SK-N-SH (cell line): ENCODE measurements around the gene TM7SF2. TPM values are rescaled to one million over a fixed set of nuclear protein-coding genes. Genes with fewer than 3 reads are reported as not detected.

Experiments
- CTCF ChIA-PET: fragments of 300-600, 350-600 bp; formaldehyde crosslinking; extraction: SDS; loops from one replicate; lab custom pipeline; 2021; lab: Yijun Ruan, JAX
- POLR2A ChIA-PET: fragments of 350-600 bp; sonication (Branson Sonifier 250); formaldehyde crosslinking; extraction: SDS; loops from one replicate; lab custom pipeline; 2020; ENCODE audit warnings: antibody characterized with exemption, inconsistent platforms; lab: Yijun Ruan, JAX
- DNase-seq: peaks from one replicate; pipeline ENCODE4 v3.0.0; 2012
- H2AFZ ChIP-seq: fragments of 200-600 bp; sonication (generic); 2 replicates; pipeline ENCODE4 v1.8.1; 2016; ENCODE audit warnings: antibody characterized with exemption, mild to moderate bottlenecking, low read depth
- H3F3A ChIP-seq: fragments of 200-600 bp; sonication (generic); replicated peaks from 2 replicates; pipeline ENCODE3; 2016; ENCODE audit warnings: antibody characterized with exemption, mild to moderate bottlenecking; ENCODE audit not compliant: insufficient read depth
- H3K27ac ChIP-seq, 2 experiments: fragments of 200-500 bp in 1 of 2; fragments of 200-600 bp in 1 of 2; sonication (Bioruptor generic) in 1 of 2; sonication (generic), shearing (Covaris generic) in 1 of 2; 2 replicates each; pipeline versions ENCODE4 v1.5.1 to v1.6.1; 2014 to 2016; ENCODE audit warnings: low read depth in 2 of 2, inconsistent platforms in 1 of 2, low read length in 1 of 2, mild to moderate bottlenecking in 1 of 2, mixed read lengths in 1 of 2
- H3K27me3 ChIP-seq: fragments of 200-600 bp; sonication (generic), shearing (Covaris generic); 2 replicates; pipeline ENCODE4 v1.6.1; 2016; ENCODE audit warnings: mixed run types; ENCODE audit not compliant: insufficient read depth
- H3K36me3 ChIP-seq, 2 experiments: fragments of 200-500 bp in 1 of 2; fragments of 200-600 bp in 1 of 2; sonication (Bioruptor generic) in 1 of 2; sonication (generic) in 1 of 2; replicated peaks in 1 of 2; 2 replicates each; pipeline versions ENCODE3 to v1.5.1; 2014 to 2016; ENCODE audit warnings: low read length in 1 of 2, mild to moderate bottlenecking in 1 of 2; ENCODE audit not compliant: insufficient read depth in 2 of 2, control insufficient read depth in 1 of 2
- H3K4me1 ChIP-seq, 2 experiments: fragments of 200-500 bp in 1 of 2; fragments of 200-600 bp in 1 of 2; sonication (Bioruptor generic) in 1 of 2; sonication (generic), shearing (Covaris generic) in 1 of 2; 2 replicates each; pipeline versions ENCODE4 v1.5.1 to v1.6.1; 2014 to 2016; ENCODE audit warnings: low read depth in 1 of 2, low read length in 1 of 2, mixed run types in 1 of 2; ENCODE audit not compliant: insufficient read depth in 2 of 2, control insufficient read depth in 1 of 2
- H3K4me2 ChIP-seq: fragments of 200-600 bp; sonication (generic), shearing (Covaris generic); 2 replicates; pipeline ENCODE4 v1.6.1; 2017; ENCODE audit warnings: mixed run types
- H3K4me3 ChIP-seq, 2 experiments: fragments of 200-500 bp in 1 of 2; fragments of 200-600 bp in 1 of 2; sonication (Bioruptor generic) in 1 of 2; sonication (generic), shearing (Covaris generic) in 1 of 2; 2 replicates each; pipeline versions ENCODE4 v1.5.1 to v1.8.1; 2014 to 2016; ENCODE audit warnings: low read depth in 2 of 2, inconsistent platforms in 1 of 2, low read length in 1 of 2, mild to moderate bottlenecking in 1 of 2, mixed read lengths in 1 of 2, moderate library complexity in 1 of 2
- H3K79me2 ChIP-seq: fragments of 200-600 bp; sonication (generic); 2 replicates; pipeline ENCODE4 v1.8.1; 2017; ENCODE audit warnings: mild to moderate bottlenecking; ENCODE audit not compliant: insufficient read depth
- H3K9ac ChIP-seq: fragments of 200-600 bp; sonication (generic); 2 replicates; pipeline ENCODE4 v1.6.1; 2017; ENCODE audit warnings: mixed run types
- H3K9me2 ChIP-seq: fragments of 200-600 bp; sonication (generic); 2 replicates; pipeline ENCODE4 v1.6.1; 2017; ENCODE audit warnings: mixed run types
- H3K9me3 ChIP-seq: fragments of 200-600 bp; sonication (generic); 2 replicates; pipeline ENCODE4 v1.6.1; 2017; ENCODE audit warnings: mixed run types, mild to moderate bottlenecking, moderate library complexity
- H4K20me1 ChIP-seq: fragments of 200-600 bp; sonication (generic); 2 replicates; pipeline ENCODE4 v1.6.1; 2017; ENCODE audit warnings: mild to moderate bottlenecking, mixed run types; ENCODE audit not compliant: insufficient read depth
- CHD2 ChIP-seq: fragments of 150-350 bp; IDR thresholded peaks from 2 replicates; pipeline ENCODE4 v1.6.1; 2018; ENCODE audit warnings: low read length; ENCODE audit not compliant: partially characterized antibody
- EP300 ChIP-seq, 2 experiments: IDR thresholded peaks; 2 replicates each; pipeline versions ENCODE4 v1.4.0 to v1.6.1; 2012; ENCODE audit warnings: borderline replicate concordance in 1 of 2, low read depth in 1 of 2, low read length in 1 of 2
- FOSL2 ChIP-seq: IDR thresholded peaks from 2 replicates; pipeline ENCODE4 v1.4.0; 2012; ENCODE audit warnings: low read depth, mild to moderate bottlenecking, moderate library complexity, borderline replicate concordance
- GABPA ChIP-seq: IDR thresholded peaks from 2 replicates; pipeline ENCODE4 v1.4.0; 2012; ENCODE audit warnings: low read depth, mild to moderate bottlenecking
- GATA2 ChIP-seq: sonication (generic); formaldehyde crosslinking; IDR thresholded peaks from 2 replicates; pipeline ENCODE4 v1.5.0; 2020; ENCODE audit warnings: mild to moderate bottlenecking, missing genetic modification reagents
- MAX ChIP-seq: IDR thresholded peaks from 2 replicates; pipeline ENCODE4 v1.4.0; 2012; ENCODE audit warnings: low read depth
- NRF1 ChIP-seq: IDR thresholded peaks from 2 replicates; pipeline ENCODE4 v1.6.1; 2012; ENCODE audit warnings: low read depth, mild to moderate bottlenecking, low read length
- RAD21 ChIP-seq: IDR thresholded peaks from 2 replicates; pipeline ENCODE4 v1.6.1; 2012; ENCODE audit warnings: mild to moderate bottlenecking, low read length
- SMC3 ChIP-seq: IDR thresholded peaks from 2 replicates; pipeline ENCODE4 v1.6.1; 2012; ENCODE audit warnings: low read depth, low read length, improper control_type of control experiment
- TAF1 ChIP-seq: IDR thresholded peaks from 2 replicates; pipeline ENCODE4 v1.6.1; 2012; ENCODE audit warnings: low read depth, mild to moderate bottlenecking, low read length, moderate library complexity, borderline replicate concordance
- TCF12 ChIP-seq: IDR thresholded peaks from 2 replicates; pipeline ENCODE4 v1.4.0; 2012
- YY1 ChIP-seq: IDR thresholded peaks from 2 replicates; pipeline ENCODE4 v1.4.0; 2012; ENCODE audit warnings: low read depth, mild to moderate bottlenecking
- ZBTB33 ChIP-seq: IDR thresholded peaks from 2 replicates; pipeline ENCODE4 v1.4.0; 2012; ENCODE audit warnings: low read depth, borderline replicate concordance
- WGBS: methylation state at CpG from one replicate; pipeline ENCODE4 v1.1.6; 2017; ENCODE audit warnings: low lambda C conversion rate; 5-methylcytosine and 5-hydroxymethylcytosine counted together
- polyA plus RNA-seq, 3 experiments: library from polyadenylated mRNA; depleted of rRNA; stranded (reverse); fragments of >200 nt; gene quantifications; 2 replicates each; pipeline ENCODE4 v1.2.3, GENCODE V29; 2012
- TF ChIP-seq, protein P1 (sequence below): fragments of 150-350 bp; IDR thresholded peaks from 2 replicates; pipeline ENCODE4 v1.6.1; 2016; ENCODE audit warnings: mild to moderate bottlenecking, low read depth, low read length
- TF ChIP-seq, protein P2 (sequence below): IDR thresholded peaks from 2 replicates; pipeline ENCODE4; 2012

Gene TM7SF2
- polyA plus RNA-seq, 1 of the 3 experiments (the other 2 are of a cell fraction) = 87.8 TPM

DNA sequence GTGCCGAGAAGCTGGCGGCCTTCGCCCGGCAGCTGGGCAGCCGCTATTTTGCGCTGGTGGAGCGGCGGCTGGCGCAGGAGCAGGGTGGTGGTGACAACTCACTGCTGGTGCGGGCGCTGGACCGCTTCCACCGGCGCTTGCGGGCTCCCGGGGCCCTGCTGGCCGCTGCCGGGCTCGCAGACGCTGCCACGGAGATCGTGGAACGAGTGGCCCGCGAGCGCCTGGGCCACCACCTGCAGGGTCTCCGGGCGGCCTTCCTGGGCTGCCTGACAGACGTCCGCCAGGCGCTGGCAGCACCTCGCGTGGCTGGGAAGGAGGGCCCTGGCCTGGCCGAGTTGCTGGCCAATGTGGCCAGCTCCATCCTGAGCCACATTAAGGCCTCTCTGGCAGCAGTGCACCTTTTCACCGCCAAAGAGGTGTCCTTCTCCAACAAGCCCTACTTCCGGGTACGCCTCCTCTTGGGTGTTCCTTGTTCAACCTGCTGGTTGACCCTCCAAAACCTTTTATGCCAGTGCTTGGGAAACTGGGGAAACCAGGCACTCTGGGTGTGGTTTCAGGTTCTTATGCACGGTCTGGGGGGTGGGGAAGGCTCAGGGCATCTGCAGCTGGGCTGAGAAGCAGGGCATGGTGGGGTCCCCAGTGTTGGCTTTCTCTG is 3.1 kb upstream of the TM7SF2 start:
- H3K4me2 ChIP-seq = no peak overlapping the region
- no peak overlapping the region for H3K27ac ChIP-seq
- H3K4me3 ChIP-seq = no peak overlapping the region
- H3K9me3 ChIP-seq = no peaks in the 10 kb centered on the region
- POLR2A ChIA-PET = interaction anchor here (0.6 kb wide), 1 partner anchor 13 kb away, joined by 3 read pairs; the partner anchor contains the start of genes FAU and MRPL49
- peaks cover 13% of the 10 kb centered on the region for H3F3A ChIP-seq
- WGBS = 96% methylated on average over 33 of the region's 38 CpGs
- no peaks in the 10 kb centered on the region for H3K9me2 ChIP-seq
- no peak overlapping the region for H3K9ac ChIP-seq
- H3K27me3 ChIP-seq = no peaks in the 10 kb centered on the region
- no peak for DNase-seq
- H2AFZ ChIP-seq = no peak overlapping the region
- CTCF ChIA-PET = interaction anchor here (0.8 to 6.1 kb wide), 8 partner anchors 9 to 804 kb away, joined by 3 to 46 read pairs (median 4); partner anchors contain the start of genes CAPN1, FAU, MRPL49 and ZNHIT2
- no peak for TF ChIP-seq GABPA
- no peak for TF ChIP-seq YY1
- TF ChIP-seq ZBTB33 = no peak
- TF ChIP-seq FOSL2 = no peak
- TF ChIP-seq NRF1 = no peak
- TF ChIP-seq TCF12 = no peak
- TF ChIP-seq SMC3 = no peak
- TF ChIP-seq TAF1 = no peak
- TF ChIP-seq EP300 (IDR thresholded peaks at IDR 0.05; ENCODE audit: borderline replicate concordance in 1 of 2, low read depth in 1 of 2, low read length in 1 of 2) = no peak
- TF ChIP-seq RAD21 = no peak
- TF ChIP-seq, all 33 proteins: peak for 0
- Histone ChIP-seq H3K79me2 (peaks cover 27% of the 10 kb centered on the region; the same call in 1 of the 2 replicates), H4K20me1 (peaks cover 6% of the 10 kb centered on the region; the same call in 1 of the 2 replicates), H3K4me1 (peaks cover 8 to 20% of the 10 kb centered on the region in 2 experiments; a peak in 3 of 4 replicates), H3K36me3 (peaks cover 2 to 20% of the 10 kb centered on the region in 2 experiments)

DNA sequence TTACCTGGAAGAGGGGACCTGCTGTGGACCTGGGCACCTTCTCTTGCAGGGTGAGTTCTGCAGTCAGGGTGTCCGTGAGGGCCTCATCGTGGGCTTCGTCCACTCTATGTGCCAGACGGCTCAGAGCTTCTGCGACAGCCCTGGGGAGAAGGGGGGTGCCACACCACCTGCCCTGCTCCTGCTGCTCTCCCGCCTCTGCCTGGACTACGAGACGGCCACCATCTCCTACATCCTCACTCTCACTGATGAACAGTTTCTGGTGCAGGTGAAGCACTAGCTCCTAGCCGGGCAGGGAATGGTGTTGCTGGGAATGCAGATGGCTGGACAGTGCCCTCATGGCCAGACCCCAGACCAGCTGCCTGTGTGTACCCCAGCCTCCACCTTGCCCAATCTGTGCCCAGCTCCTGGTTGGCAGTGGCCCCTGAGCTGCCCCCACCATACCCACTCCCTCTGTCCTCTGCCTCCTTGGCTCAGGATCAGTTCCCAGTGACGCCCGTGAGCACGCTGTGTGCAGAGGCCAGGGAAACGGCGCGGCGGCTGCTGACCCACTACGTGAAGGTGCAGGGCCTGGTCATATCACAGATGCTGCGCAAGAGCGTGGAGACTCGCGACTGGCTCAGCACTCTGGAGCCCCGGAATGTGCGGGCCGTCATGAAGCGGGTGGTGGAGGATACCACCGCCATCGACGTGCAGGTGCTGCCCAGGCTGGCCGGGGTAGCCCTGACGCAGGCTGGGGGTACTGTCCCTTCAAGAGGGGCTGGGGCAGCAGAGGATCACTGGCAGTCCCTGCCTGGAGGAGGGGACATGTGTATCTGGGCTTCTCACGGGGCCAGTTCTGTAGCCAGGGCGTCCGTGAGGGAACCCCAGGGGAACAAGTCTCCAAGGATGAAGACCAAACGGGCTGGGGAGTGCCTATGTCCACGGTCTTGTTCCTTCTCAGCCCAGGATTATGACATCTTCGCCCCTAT is 2.2 kb upstream of the TM7SF2 start:
- CTCF ChIA-PET = interaction anchor here (0.6 to 6.1 kb wide), 30 partner anchors 8 to 805 kb away, joined by 3 to 150 read pairs (median 5); partner anchors contain the start of genes ARL2, CAPN1, CDCA5 and FAU
- POLR2A ChIA-PET = interaction anchor here (0.6 to 4.1 kb wide), 5 partner anchors 10 to 69 kb away, joined by 3 to 27 read pairs (median 8); partner anchors contain the start of genes FAU, MRPL49, SAC3D1 and VPS51
- Histone ChIP-seq H3K4me1 (peaks cover 9 to 29% of the 10 kb centered on the region in 2 experiments; a peak in 3 of 4 replicates), H3K27me3 (no peaks in the 10 kb centered on the region), H3K9ac (no peak overlapping the region), H2AFZ (no peak overlapping the region), H3K4me3 (no peak overlapping the region), H3K36me3 (peaks cover 0 to 20% of the 10 kb centered on the region in 2 experiments), H3K9me3 (no peaks in the 10 kb centered on the region), H3K9me2 (no peaks in the 10 kb centered on the region), H3K79me2 (peaks cover 21% of the 10 kb centered on the region; the same call in 1 of the 2 replicates), H3K4me2 (no peak overlapping the region), H3F3A (peaks cover 13% of the 10 kb centered on the region), H4K20me1 (peaks cover 6% of the 10 kb centered on the region; the same call in 1 of the 2 replicates), H3K27ac (no peak overlapping the region)
- no peak for TF ChIP-seq YY1
- no peak for TF ChIP-seq NRF1
- no peak for TF ChIP-seq MAX
- TF ChIP-seq FOSL2 = no peak
- no peak for TF ChIP-seq CHD2
- no peak for TF ChIP-seq GATA2 (CRISPR knock-in tag)
- TF ChIP-seq, protein P1, sequence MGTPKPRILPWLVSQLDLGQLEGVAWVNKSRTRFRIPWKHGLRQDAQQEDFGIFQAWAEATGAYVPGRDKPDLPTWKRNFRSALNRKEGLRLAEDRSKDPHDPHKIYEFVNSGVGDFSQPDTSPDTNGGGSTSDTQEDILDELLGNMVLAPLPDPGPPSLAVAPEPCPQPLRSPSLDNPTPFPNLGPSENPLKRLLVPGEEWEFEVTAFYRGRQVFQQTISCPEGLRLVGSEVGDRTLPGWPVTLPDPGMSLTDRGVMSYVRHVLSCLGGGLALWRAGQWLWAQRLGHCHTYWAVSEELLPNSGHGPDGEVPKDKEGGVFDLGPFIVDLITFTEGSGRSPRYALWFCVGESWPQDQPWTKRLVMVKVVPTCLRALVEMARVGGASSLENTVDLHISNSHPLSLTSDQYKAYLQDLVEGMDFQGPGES = no peak
- TF ChIP-seq, protein P2, sequence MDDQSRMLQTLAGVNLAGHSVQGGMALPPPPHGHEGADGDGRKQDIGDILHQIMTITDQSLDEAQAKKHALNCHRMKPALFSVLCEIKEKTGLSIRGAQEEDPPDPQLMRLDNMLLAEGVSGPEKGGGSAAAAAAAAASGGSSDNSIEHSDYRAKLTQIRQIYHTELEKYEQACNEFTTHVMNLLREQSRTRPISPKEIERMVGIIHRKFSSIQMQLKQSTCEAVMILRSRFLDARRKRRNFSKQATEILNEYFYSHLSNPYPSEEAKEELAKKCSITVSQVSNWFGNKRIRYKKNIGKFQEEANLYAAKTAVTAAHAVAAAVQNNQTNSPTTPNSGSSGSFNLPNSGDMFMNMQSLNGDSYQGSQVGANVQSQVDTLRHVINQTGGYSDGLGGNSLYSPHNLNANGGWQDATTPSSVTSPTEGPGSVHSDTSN = no peak
- no peak for DNase-seq
- WGBS = 87% methylated on average over 35 of the region's 36 CpGs
